Bone marrow (tissue), 2 donors: ENCODE results near the gene SUV39H1.
A peak's percentile ranks its signal among the peaks of the same experiment; 100 is the strongest.
"Not testable (repeated sequence)": the region's sequence is repeated elsewhere in the genome, so short reads cannot be mapped to it uniquely, and the experiment has no call there.

Experiments
- DNase-seq, 2 donors: peaks; one replicate each; lab custom pipeline; 2025; lab: John Stamatoyannopoulos, UW

SUV39H1 gene, protein sequence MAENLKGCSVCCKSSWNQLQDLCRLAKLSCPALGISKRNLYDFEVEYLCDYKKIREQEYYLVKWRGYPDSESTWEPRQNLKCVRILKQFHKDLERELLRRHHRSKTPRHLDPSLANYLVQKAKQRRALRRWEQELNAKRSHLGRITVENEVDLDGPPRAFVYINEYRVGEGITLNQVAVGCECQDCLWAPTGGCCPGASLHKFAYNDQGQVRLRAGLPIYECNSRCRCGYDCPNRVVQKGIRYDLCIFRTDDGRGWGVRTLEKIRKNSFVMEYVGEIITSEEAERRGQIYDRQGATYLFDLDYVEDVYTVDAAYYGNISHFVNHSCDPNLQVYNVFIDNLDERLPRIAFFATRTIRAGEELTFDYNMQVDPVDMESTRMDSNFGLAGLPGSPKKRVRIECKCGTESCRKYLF

GRCh38 chrX:48696301-48696908 lies at the start of gene SUV39H1:
Gene SUV39H1 (plus strand): TSS chrX:48696734. CDS start chrX:48696785, 51 bp downstream.
- DNase-seq: peak; percentile 37 to 59

DNA sequence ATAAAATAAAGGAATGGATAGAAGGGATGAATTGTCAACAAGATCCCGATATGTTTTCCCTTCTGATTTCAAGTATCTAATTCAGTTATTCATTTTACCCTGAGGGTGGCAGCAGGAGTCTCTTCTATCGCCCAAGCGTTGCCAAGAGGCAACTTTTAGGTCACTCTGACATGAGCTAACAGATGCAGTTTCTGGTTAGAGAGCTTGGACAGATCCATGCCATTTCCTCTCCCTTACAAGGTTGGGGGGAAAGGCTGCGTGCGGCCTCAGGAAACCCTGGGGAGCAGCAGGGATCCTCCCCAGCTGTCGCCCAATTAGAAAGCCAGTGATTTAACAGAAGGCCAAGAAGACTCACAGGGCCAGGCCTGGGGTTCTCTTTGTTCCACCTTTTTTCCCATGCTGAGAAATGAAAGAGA lies 48.2 kb upstream of the SUV39H1 start:
- DNase-seq: peak; percentile 0 to 17

- DNase-seq: no peak
Observed at GRCh38 chrX:48649102-48649501, 47.4 kb upstream of the SUV39H1 start.

DNA sequence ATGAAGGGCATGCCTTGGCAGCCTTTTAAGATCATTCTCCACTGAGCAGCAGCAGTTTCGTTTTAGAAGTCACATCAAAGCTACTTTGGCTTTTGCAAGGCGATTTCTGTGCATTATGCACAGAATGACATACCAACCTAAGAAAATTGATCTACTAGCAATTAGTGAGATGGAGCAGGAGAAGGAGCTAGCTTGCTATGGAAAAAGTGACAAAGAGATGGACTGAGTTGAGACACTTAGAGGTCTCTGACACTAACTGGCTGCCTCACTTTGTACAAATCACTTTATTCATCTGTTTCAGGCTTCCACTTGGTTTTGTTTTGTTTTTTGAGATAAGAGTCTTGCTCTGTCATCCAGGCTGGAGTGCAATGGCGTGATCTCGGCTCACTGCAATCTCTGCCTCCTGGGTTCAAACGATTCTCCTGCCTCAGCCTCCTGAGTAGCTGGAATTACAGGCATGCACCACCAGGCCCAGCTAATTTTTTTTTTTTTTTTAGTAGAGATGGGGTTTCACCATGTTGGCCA lies 44.4 kb upstream of the SUV39H1 start:
- not testable (repeated sequence) for DNase-seq

DNA sequence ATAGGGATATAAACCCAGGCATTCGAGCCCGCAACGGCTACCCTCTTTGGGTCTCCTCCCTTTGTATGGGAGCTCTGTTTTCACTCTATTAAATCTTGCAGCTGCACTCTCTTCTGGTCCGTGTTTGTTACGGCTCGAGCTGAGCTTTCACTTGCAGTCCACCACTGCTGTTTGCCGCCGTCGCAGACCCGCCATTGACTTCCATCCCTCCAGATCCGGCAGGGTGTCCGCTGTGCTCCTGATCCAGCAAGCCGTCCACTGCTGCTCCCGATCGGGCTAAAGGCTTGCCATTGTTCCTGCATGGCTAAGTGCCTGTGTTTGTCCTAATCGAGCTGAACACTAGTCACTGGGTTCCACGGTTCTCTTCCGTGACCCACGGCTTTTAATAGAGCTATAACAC lies 41.8 kb upstream of the SUV39H1 start:
- not testable (repeated sequence) for DNase-seq

- not testable (repeated sequence) for DNase-seq
Observed at GRCh38 chrX:48659686-48660085, 36.8 kb upstream of the SUV39H1 start.

DNA sequence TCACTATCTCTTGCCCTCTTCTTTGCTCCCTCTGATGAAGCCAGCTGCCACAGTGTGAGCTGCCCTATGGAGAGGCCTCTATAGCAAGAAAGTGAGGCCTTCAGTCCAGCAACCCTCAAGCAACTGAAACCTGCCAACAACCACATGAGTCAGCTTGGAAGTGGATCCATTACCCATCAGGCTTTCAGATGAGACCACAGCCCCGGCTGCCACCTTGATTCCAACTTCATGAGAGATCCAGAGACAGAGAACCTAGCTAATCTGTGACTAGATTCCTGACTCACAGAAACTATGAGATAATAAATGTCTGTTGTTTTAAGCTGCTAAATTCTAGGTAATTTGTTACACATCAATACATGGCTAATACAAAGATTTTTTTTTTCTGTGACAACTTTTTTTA lies 33.3 kb upstream of the SUV39H1 start:
- no peak for DNase-seq

- DNase-seq: no peak
Observed at GRCh38 chrX:48664156-48664555, 32.4 kb upstream of the SUV39H1 start.

DNA sequence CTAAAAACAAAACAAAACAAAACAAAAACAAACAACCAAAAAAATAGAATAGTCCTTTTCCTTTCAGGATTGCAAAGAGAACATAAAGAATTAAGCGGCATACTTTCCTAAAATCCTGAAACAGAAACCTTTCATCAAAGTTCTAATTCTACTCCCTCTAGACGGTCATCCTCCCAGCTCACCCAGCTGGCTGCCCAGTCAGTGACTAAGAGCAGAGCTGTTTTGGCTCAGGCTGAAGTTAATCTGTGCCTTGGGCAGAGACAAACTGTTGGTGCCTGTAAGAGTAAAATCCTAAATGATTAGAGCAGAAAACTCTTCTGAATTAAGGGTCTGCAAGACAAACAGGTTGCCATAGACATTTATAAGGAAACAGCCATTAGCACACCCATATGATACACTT lies 30.5 kb upstream of the SUV39H1 start:
- DNase-seq: no peak

DNA sequence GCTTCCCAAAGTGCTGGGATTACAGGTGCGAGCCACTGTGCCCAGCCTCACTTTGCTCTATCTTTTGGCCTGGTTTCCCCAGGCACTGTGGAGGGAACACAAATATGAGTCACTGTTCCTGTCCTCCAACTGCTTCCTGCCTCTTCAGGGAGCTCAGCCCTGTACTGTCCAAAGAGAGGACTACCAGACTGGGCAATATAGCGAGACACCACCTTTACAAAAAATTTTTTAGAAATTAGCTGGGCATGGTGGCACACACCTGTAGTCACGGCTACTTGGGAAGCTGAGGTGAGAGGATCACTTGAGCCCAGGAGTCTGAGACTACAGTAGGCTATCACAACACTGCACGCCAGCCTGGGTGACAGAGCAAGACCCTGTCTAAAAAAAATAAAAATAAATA lies 29.9 kb upstream of the SUV39H1 start:
- no peak for DNase-seq

- DNase-seq: peak in 1 of 2 donors; percentile 0
Observed at GRCh38 chrX:48667509-48667908, 29.0 kb upstream of the SUV39H1 start.

GRCh38 chrX:48668187-48668586 lies 28.3 kb upstream of the SUV39H1 start:
- DNase-seq: not testable (repeated sequence)

DNA sequence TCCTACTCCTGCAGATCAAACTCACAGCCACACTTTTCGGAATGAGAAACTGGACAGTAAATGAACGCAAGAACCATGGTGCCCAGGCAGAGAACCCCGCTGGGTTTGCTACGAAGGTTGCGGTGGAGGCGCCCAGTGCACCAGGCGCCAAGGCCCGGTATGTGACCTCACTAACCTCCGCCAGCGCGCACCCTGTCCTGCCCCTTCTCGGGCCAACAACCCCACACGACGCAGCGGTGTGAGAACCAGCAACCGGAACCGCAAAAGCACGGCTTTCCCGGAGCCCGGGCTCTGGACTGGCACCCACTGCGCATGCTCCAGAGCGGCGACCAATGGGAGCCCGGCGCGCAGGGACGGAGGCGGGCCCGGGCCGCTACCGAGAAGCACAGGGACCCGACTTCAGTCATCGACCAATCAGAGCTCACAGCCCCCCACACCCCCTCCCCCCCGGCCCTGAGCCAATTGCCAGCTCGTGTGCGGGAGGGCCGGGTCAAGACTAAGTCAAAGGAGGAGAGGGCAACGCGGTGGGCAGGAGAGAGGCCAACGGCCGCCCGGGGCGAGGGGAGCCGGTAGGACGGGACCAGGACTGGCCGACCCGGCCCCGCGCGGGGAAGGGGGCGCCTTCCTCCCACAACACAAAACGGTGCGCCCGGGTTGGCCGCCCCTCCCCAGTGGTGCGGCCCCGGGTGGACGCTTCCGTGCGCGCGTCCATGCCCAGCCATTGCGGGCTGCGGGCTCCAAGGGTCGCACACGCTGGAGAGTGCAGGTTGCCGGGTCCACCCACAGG lies 20.2 kb upstream of the SUV39H1 start:
- DNase-seq: peak; percentile 52 to 68

DNA sequence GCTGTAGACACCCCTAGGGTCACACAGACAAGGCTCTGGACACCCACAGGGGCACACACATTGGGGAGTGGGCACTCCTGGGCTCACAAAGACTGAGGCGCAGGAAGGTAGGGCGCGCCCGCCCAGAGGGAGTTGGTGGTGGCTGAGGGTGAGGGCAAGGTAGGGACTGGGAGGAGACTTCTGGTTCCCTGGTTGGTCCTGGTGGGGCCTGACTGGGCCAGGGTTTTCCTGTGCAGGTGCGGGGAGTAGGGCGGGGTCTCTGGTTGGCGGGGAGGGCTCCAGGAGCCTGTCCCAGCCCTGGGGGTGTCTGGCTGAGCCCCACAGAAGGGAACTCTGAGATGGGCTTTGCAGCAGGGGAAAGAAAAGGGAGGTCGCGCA lies 19.7 kb upstream of the SUV39H1 start:
- no peak for DNase-seq

GRCh38 chrX:48677516-48677915 lies 19.0 kb upstream of the SUV39H1 start:
- no peak for DNase-seq

- peak; percentile 13 to 26 for DNase-seq
Observed at GRCh38 chrX:48680467-48680866, 16.1 kb upstream of the SUV39H1 start.

- DNase-seq: not testable (repeated sequence)
Observed at GRCh38 chrX:48680925-48681324, 15.6 kb upstream of the SUV39H1 start.

- DNase-seq: no peak
Observed at GRCh38 chrX:48681539-48682183, 14.9 kb upstream of the SUV39H1 start.

DNA sequence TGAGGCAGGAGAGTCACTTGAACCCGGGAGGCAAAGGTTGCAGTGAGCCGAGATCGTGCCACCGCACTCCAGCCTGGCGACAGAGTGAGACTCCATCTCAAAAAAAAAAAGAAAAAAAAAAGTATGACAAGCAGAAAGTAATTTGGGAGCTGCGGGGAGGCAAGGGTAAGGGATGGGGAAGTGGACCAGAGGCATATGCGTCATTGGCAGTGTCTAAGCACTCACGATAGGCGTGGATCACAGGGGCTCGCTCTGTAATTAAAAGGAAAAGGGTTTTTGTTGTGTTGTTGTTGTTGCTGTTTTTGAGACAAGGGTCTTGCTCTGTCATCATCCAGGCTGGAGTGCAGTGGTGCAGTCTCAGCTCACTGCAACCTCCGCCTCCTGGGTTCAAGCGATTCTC lies 13.7 kb upstream of the SUV39H1 start:
- peak in 1 of 2 donors; percentile 0 for DNase-seq

DNA sequence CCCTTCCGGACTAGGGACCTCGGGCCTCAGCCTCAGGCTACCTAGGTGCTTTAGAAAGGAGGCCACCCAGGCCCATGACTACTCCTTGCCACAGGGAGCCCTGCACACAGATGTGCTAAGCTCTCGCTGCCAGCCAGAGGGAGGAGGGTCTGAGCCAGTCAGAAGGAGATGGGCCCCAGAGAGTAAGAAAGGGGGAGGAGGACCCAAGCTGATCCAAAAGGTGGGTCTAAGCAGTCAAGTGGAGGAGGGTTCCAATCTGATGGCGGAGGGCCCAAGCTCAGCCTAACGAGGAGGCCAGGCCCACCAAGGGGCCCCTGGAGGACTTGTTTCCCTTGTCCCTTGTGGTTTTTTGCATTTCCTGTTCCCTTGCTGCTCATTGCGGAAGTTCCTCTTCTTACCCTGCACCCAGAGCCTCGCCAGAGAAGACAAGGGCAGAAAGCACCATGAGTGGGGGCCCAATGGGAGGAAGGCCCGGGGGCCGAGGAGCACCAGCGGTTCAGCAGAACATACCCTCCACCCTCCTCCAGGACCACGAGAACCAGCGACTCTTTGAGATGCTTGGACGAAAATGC lies 13.0 kb upstream of the SUV39H1 start, which contains the start of gene WAS:
TSS of gene WAS (plus strand) at position 389 of the 572 bp plus-strand sequence. CDS start at position 444, 55 bp downstream.
- peak; percentile 16 to 49 for DNase-seq

DNA sequence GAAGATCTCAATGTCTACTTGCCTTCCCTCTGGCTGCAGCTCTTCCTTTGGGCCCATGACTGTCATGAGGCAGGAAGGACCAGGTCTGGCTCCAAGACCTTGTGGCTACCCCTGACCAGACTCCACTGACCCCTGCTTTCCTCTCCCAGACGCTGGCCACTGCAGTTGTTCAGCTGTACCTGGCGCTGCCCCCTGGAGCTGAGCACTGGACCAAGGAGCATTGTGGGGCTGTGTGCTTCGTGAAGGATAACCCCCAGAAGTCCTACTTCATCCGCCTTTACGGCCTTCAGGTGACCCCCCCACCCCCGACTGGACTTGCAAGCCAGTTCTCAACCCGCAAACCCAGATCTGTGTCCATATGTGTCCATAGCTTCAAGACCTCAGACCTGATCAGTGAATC lies 12.4 kb upstream of the SUV39H1 start:
- no peak for DNase-seq
